GM18507 (cell line): ENCODE results near the gene SYT15.
"Not testable (repeated sequence)": the region's sequence is repeated elsewhere in the genome, so short reads cannot be mapped to it uniquely, and the experiment has no call there.

ENCODE experiments used
- DNase-seq: peaks from one replicate; pipeline ENCODE4 v3.0.0; 2011; ENCODE audit warnings: low read depth; ENCODE audit not compliant: insufficient read length; ENCODE audit errors: extremely low spot score
- FAIRE-seq: peaks from 2 replicates; lab custom pipeline; 2011; peaks lifted over from hg19 to GRCh38; lab: Jason Lieb, UNC

SYT15 gene

DNA sequence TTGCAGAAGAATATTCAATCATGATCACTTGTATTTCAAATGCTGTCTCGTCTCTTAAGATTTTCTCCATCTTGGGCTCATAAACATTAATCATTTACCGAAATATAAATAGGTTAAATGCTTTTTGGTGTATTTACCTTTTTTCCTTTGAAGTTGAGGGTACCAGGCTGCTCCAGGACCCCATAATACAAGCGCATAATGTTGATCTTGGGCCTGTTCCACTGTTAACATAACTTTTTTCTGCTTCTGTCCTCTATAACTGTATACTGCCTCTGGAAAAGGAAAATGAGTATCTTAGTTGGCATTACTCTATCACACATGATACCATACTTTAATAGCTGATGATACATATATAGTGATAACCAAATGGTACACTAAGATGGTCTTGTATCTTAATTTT, 51.9 kb downstream of the SYT15 start:
- not testable (repeated sequence) for FAIRE-seq, DNase-seq

DNA sequence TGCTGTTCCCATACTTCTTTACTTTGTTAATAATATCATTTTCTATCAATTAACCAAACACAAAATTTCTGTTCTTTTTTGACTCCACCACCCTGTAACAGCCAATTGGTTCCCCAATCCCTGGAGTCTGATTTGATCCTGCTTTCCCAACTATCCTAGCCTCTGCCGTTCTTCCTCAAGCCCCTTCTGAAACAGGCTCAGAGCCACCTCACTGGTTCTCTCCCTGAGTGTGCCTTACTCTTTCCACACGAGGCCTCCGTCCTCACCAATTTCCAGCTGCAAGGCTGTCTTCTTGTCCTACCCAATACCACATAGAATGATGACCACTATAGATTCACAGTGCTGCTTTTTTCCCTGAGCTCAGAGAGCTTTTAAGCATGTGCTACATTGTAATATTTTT, 52.8 kb downstream of the SYT15 start:
- FAIRE-seq, DNase-seq: not testable (repeated sequence)

DNA sequence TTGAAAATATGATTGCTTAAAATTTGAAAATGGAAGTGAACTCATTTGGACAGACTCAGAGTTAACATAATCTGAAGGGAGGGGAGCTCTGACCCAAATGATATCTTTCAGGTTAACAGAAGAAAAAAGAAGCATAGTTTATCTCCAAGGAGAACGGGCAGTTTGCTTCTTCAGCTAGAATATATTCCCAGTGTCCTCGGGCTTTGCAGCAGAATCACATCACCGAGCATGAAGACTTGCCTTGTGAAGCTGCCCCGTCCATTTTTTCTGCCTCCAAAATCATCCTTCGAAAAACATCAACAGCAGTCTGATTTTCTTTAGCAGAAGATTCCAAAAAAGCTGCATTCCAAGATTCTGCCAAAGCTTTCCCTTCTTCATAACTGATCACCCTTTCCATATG, 55.8 kb downstream of the SYT15 start:
- FAIRE-seq = not testable (repeated sequence)

DNA sequence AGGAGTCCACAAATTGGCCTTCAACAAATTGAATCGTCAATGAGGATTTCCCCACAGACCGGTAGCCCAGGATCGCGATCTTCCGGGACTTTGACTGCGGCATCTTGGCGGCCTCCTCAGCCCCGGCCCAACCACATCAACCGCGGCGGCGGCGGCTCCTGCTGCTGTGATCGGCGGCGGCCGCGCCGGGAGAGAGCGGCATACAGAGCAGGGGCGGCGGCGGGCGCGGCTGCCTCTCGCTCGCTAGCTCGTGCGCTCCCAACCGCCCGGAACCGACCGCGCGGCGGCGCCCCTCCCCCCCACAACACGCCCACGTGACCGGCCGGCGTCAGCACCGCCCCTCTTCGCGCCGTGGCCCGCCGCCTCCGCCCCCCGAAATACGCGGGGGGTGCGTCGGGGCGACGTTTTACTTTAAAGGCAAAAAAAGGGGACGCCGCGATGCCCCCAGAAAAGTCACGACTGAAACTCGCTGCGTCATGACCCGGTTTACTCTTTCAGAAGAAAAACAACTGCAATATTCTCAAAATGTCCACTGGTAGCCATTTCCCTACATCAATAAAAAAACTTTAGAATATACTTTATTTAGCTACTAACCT, 56.5 kb downstream of the SYT15 start:
- not testable (repeated sequence) for DNase-seq, FAIRE-seq

More for the DNA sequence above, 55.8 kb downstream of the SYT15 start:
- DNase-seq = not testable (repeated sequence)

DNA sequence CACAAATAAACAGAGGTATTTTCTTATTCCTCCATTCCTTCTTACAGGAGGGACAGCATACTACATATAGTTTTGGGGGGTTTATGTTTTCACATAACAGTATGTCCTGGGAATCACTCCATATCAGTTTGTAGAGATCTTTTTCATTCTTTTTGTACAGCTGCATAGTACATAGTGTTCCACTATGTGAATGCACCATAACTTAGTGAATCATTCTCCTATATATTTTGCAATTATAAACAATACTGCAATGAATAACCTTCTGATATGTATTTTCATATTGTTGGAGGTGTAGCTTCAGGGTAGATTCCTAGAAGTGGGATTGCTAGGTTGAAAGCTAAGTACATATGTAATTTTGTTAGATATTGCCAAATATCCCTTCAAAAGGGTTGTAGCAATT, 61.1 kb downstream of the SYT15 start:
- not testable (repeated sequence) for DNase-seq, FAIRE-seq
